Measurements from ENCODE around the gene FMNL1.

Gene FMNL1

DNA sequence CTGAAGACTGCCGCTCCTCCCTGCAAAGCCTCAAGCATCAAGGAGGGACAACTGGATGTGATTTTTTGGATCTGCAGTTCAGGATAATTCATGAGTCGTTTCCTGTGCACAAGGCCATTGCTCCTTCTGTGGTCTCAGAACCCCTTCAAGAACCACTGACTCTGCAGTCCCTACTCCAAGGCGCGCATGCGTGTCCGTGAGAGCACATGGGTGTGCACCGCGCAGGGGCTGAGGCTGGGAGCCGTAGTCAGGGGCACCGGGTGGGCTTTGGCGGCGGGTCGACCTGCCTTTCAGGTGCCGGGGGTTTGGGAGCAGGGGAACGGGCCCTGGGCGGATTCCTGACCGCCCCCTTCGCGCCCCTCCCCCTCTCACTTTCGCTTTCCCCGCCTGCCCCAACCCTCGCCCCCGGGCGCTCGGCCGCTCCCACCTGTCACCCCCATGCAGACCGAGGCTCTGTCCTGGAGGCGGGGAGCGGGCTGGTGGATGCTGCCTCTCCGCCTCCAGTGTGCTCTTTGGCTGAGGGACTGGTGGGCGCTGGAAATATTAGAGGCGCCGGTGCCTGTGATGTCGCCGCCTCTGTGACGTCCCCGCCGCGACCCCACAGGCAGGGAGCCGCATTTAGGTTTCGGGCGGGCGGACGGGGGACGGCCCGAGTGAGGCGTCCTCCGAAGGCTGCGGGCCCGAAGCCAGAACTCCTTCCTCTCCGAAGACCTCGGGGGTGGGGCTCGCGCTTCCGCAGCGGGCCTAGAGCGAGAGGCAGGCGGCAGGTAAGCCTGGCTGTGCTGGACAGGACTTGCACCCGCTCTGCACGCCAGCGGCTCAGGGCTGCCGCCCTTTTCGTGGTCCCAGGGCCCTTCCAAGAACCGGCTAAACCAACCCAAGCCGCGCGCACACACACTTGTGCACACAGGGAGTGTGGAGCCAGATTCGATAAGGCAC lies 40.2 kb downstream of the FMNL1 start, which contains the start of gene SPATA32:
Gene SPATA32 (minus strand): TSS at position 518 of the 939 bp plus-strand sequence. CDS start 78 bp downstream, at position 440.
- no peak for DNase-seq

DNA sequence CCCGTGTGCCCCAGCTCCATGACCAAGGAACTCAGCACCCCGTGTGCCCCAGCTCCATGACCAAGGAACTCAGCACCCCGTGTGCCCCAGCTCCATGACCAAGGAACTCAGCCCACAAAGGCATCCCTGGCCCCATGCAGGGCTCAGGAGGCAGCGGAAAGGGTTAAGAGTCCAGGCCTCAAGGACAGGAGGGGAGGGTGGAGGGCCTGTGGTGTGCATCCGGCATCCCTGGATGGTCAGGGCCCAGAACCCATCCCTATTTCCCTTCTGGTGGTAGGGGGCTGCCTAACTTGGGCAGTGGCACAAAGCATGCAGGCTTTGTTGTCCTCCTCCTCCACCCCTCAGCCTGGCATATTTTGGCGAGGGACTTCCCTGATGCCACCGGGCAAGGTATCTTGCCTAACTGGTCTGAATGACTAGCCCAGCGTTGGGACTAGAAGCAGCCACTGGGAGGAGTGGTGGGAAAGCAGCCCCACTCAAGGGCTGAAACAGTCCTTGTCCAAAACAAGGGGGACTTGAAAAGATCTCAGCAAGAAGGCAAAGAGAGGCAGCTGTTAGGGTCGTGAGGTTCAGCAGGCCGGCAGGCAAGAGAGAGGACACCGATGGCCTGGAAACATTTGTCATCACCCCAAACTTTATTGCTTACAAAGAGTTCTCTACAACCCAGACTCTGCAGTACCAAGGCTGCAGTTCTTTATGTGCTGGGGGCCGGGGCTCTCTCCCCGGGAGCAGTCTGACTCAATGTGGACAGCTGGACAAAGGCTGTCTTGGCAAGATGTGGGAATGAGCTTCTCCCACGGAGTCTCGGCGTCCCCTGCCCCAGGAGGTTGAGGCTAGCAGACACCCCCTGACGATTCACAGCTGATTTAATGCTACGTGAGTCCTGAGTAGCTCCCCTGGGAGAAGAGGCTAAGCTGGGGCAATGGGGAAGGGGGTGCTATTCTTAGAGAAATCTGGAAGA lies 41.1 kb downstream of the FMNL1 start:
- DNase-seq = no peak

DNA sequence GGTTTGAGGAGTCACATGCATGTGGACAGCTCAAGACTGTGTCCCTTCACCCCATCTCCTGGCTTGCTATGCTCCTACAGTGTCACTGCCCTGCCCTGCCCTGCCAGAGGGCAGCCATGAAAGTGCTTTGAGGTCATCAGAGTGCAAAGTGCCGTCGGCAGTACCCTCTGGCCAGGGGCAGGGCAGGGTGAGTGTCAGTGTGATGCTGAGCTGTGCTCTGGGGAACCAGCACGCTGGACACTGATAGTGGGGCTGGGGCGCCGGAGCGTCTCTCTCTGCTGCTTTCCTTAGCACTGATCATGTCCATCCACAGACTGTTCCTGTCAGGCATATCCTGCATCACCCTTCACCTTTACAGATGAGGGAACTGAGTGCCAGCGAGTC lies 41.8 kb downstream of the FMNL1 start:
- no peak for DNase-seq

DNA sequence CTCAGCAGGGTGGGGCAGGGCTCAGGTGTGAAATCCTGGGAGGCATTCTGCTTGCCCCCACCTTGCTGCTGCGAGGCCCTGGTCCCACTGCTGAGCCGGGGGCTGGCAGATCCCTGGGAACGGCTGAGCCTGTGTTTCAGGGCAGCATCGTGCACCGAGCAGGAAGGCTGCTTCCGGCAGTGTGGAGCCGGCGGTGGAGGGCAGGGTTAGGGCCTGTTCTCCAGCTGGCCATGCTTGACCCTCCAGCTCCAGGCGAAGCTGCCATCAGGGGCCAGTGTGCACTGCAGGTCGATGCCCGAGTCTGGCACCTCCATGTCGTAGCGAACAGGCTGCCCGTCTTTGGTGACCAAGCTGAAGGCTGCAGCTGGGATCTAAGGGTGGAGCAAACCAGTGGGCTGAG lies 42.7 kb downstream of the FMNL1 start:
- DNase-seq = no peak

DNA sequence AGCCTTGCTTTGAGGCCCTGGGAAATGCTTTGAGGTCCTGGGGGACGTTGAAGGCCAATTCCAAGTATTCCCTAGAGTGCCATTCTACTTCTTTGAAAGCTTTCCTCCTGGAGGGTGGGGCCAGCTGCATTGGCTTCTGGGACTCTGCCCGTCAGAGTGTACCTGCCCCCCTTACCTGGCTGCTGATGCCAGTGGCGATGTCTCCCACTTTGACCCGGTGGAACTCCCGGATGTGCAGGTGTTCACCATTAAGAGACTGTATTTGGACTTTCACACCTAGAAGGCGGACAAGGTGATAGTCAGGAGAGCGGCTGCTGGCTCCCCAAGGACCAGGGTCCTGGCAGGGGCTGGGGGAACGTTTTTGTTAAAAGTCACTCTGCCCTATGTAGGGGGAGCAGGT lies 43.3 kb downstream of the FMNL1 start:
- no peak for DNase-seq

DNA sequence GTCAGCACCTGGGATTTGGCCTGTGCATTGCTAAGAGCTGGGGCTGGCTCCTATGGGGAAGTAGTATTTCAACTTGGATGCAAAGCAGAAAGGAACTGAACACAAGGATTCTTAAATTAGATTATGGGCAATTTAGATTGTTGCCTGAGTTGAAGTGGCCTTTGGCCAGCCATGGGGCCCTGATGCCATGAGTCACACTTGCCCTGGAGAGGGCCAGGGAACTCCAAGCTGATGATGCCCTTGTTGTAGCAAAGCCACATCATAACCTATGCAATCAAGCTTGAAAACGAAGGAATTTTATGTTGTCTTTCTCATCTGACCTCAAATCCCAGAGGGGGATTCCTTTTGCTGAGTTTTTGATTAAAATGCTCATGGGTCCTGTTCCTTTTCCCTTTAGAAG lies 44.1 kb downstream of the FMNL1 start:
- DNase-seq = no peak

DNA sequence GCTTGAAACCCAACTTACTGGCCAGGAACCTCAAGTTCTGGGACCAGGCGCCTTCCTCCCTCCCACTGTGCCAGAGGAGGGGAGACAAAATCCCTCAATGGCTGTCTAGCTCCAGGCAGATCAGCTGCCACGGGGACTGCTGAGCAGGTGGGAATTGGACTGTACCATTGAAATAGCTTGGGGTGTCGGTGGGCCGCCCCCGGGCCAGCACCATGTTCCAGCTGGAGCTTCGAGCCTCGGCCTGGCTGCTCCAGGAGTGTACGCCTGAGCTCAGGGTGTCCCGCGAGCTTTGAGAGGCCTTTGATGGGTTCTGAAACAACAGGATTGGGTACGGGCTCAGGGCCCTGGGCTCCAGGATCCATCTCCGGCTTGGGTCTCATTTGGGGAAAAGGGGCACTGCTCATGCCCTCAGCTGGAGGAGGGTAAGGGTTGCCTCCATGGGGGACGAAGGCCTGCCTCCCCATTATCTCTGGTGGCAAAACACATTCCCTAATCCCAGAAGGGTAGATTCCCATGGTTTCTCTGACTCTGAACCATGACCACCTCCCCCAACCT lies 44.8 kb downstream of the FMNL1 start:
- DNase-seq = no peak

DNA sequence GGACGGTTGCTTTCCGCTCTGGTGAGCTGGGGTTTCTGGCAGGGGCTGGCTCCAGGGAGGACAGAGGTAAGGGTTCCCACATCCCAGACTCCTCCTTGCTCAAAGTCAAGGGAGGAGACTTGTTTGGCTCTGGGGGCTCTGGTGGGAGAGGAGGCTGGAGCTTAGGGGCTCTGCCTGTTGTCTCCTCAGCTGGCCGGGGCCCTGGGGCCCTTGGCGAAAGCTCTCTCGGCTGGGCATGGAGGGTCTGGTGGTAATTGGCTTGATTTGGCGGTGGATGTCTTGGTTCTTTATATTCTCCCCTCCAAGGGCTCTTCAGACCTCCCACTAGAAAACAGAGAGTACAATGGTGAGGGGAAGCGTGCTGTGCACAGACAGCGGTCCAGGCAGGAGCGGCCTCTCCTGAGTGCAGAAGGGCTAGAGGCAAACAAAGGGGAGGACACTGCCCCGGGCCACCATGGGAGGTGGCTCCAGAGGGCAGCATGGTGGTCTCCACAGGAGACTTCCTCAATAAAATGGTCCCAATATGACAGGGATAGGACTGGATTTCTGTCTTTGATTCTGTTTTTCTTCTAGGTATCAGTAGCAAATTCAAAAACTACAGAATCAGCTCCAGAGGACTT lies 45.9 kb downstream of the FMNL1 start:
- no peak for DNase-seq

DNA sequence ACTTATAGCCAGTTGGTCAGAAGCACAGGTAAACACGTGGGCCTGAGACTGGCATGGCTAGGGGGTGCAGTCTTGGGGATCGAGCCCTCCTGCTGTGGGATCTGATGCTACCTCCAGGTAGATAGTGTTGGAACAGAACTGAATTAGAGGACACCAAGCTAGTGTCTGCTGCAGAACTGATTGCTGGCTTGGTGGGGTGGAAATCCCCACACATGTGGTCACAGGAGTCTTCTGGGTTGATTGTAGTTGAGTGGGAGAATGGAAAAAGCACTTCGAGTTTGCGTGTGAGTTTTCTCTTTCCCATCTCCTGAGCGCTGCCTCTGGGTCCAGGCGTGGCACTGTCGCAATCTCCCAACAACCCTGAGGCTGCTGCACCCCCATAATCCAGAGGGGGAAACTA lies 48.2 kb downstream of the FMNL1 start:
- no peak for DNase-seq

DNA sequence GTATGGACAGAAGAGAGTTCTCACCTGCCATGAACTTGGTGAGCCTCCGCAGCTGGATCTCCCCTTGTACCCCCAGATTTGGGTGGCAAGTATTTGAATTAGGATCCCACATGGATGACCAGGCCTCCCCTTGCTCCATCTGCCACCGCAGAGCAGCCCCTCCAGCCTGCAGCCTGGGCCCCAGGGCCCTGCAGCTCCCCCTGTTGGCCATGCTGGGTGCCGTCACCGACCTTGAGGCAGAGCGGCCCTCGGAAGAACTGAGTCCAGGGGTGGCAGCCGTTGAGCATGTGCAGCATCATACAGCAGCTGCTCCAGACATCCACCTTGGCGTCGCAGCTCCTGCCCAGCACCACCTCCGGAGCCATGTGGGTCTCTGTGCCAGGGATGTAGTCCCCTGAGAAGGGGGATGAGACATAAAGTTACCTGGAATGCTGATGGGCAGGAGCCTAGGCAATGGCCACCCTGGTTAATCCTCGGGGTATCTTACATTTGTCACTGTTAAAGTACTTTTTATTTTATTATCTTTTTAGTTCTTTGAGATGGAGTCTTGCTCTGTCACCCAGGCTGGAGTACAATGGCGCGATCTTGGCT lies 49.2 kb downstream of the FMNL1 start:
- no peak for DNase-seq

DNA sequence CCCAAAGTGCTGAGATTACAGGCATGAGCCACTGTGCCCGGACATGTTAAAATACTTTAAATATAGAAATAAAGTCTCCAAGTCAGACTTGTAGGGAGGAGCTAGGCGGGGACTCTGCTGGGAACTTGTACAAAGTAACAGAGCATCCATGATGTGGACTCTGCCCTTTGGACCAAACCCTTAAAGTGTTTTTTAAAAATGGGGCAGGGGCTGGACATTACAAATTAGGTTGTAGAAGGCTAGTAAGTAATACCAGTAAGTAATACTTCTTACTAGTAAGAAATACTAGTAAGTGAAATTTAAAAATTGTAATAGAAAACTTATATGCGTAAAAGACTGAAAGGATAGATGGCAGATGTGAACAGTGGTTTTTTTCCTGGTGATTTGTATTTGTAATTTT lies 49.9 kb downstream of the FMNL1 start:
- DNase-seq = no peak

DNA sequence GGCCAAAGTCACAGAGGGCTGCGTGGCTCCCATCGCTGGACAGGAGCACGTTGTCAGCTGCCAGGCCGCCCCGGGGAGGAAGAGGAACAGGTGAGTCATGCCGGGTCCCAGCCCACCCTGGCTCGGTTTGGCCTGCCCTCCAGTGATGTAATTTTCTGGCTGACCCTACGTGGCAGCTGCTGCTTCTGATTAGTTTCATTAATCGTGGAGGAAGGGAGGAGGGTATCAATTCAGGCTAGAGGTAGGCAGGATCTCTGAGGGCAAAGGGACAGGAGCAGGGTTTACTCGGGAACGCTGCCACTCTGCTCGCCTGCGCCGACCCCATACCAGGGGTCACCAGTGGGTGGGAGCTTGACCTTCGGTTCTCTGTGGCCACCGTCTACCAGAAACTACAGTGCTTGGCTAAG lies 51.9 kb downstream of the FMNL1 start:
- no peak for DNase-seq

DNA sequence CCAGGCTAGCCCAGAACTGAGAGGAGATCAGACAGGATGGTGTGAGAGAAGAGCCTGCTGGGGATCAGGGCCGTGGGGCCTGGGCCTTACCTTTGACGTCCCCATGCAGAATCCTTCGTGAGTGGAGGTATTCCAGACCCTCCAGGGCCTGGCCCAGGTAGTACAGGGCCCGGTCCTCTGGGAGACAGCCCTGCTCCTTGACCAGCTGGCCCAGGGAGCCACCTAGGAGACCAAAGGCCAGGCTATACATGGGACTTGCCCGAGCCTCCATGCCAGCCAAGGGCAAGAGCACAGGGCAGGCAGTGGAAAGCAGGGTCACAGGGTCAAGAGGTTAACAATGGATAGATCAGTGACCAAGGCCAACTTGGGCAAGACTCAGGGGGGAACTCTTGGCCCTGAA lies 52.3 kb downstream of the FMNL1 start:
- no peak for DNase-seq

DNA sequence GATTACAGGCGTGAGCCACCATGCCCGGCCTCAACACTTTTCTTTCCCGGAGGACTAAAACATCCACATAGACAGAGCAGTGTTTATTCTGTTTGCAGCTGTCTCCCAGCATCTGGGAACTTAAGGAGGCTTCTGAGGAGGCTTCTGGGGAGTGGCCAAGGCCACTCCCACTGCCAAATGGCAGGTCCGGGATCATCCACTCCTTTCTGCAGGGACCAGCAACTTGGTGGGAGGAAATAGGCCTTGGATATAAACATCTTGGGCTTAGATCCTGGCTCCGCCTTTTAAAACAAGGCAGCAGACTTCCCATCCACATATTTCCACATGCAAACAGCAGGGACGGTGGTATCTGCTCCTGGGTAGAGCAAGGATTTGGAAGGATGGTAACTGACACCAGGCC lies 54.3 kb downstream of the FMNL1 start:
- DNase-seq = no peak

DNA sequence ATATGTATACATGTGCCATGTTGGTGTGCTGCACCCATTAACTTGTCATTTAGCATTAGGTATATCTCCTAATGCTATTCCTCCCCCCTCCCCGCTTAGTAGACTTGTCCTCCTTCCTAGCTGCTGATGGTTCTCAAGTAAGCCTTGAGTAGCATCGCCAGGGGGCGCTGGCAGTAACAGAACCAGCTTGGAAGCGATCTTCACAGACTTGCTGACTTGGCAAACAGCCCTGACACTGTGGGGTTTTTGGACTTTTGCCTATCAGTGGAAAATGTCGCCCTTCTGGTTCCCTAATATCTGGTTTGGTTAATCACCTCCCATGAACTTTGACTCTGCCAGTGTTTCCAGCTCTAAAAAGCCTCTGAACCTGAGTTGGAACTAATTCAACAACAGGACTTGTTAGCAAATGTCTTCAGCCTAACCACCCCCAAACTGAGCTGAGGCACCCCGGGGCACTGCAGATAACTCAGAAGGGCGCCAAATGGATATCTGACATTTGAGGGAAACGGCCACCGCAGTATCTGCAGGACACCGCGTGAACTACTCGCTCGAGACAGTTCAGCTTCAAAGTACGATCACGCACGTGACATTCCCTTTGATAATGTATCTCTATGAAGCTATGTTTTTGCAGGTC lies 55.6 kb downstream of the FMNL1 start:
- peak; percentile 65 for DNase-seq

DNA sequence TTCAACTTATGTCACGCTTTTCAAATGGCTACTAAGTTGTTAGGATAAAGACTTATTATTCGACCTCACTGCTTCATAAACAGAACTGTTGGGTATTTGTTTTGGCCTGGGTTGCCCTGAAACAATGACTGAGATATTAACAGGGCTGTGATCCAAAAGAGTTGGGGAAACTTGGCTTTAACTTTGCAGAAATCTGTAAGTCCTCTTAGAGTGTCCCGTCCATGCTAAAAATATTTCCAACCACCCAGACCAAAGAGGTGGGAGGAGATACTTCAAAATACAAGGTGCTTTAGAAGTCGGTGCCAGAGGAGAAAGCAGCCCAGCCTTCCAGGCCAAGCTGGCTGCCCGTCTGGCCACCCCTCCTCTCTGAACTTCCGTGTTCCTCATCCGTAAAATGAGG lies 56.3 kb downstream of the FMNL1 start:
- DNase-seq = no peak

DNA sequence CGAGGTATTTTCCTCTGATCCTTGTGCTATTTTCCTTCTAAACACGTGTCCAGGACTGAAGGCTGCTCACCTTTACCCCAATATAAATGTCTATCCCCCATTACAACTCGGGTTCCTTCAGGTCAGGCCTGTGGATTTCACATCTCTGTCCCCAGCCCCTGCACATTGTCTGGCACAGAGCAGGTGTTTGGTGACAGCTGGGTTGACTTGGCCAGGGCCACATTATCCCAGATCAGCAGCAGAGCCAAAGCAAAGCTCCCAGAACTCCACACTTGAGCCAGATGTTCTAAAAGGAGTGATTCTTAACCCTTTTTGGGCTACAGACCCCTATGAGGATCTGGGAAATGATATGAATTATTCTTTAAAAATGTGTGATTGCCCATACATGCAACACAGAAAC lies 58.2 kb downstream of the FMNL1 start:
- no peak for DNase-seq

DNA sequence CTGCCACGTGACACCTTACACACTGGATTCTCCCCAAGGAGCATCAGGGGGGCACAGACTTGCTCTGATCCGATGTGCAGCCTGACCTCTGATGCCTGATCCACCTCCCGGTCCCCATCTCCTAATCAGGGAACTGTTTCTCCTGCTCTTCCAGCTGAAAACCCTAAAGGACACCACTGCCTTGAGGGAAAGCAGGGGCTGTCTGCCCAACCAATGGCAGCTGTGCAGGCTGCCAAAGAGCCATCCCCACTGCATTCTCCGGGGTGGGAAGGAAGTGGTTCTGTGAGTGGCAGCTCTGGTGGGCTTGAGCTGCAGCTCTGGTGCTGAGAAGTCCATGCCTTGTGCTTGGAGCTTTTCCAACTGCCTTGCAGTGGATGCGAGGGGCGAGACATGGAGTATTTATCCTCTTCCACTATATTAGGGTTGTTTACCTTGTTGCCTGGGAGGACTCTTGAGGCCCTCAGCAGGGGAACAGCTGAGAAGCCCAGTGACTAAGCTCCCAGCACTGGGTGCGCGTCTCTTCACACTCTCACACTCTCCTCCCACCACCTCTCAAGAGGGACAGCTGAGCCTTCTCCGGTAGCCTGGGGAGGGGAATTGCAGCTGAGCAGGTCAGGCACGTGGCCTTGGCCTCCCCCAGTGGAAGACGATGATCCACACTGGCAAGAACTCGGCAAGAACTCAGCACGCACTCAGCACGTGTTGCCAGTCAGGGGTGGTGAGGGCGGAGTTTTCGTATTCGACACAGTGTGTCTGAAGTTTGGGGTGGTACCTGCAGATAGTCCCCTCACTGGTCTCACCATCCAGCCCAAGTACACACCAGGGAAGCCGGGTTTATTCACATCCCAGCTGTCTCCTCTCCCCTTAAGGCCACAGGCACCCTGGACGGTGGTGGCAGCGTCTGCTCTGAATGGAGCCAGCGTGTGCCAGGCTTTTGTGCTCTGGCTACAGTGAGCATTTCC lies 61.3 kb downstream of the FMNL1 start:
- peak; percentile 70 for DNase-seq

DNA sequence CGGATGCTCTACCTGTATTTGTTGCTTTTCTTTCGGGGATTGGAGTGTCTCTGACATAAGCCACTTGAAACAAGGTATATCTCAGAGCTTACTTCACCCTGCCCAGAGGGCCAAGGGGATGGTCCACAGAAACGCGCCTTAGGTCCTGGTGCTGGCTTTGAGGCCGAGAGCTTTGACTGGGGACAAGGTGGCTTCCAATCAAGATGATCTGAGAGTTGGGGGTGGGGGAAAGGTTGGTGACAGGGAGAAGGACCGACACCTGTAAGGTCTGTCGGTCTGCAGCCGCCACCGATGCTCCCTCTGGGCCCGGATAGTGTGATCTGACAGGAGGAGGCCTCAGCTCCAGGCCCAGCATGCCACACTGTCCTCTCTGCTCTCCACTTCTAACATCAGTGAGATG lies 62.0 kb downstream of the FMNL1 start:
- DNase-seq = no peak

Data from DMS79 (cell line).